ENCODE results near the gene ARID1B.

GRCh38 chr6:157206359-157206815, 429.2 kb downstream of the ARID1B start:
- TF ChIP-seq RFX5 (IDR thresholded peaks at IDR 0.05; ENCODE audit: low read depth, low read length) (no peak), USF2 (IDR thresholded peaks at IDR 0.05; ENCODE audit: low read depth, low read length) (no peak), MXI1 (IDR thresholded peaks at IDR 0.05; ENCODE audit: borderline replicate concordance, low read depth, low read length) (no peak), RAD21 (IDR thresholded peaks at IDR 0.05; ENCODE audit: low read length) (no peak)

Data from IMR-90 (cell line).